CD4-positive, alpha-beta memory T cell (primary cell): ENCODE results near the gene CDC14B. TPM values are rescaled to one million over a fixed set of nuclear protein-coding genes. Genes with fewer than 3 reads are reported as not detected.

Experiments used
- CTCF ChIA-PET: fragments of 350-600 bp; sonication (Branson Sonifier 250); formaldehyde crosslinking; loops from one replicate; lab custom pipeline; 2021; ENCODE audit warnings: inconsistent platforms; ENCODE audit not compliant: partially characterized antibody; lab: Charles Lee
- POLR2A ChIA-PET: fragments of 350-600 bp; sonication (Branson Sonifier 250); formaldehyde crosslinking; loops from one replicate; lab custom pipeline; 2021; ENCODE audit not compliant: partially characterized antibody; lab: Charles Lee
- DNase-seq, 5 donors: peaks; one replicate each; pipeline versions ENCODE4 v3.0.0 to v3.0.0-alpha.2; 2020 to 2022; ENCODE audit warnings: mixed read lengths in 1 of 5
- H3K27ac ChIP-seq: one replicate; pipeline ENCODE4 v1.7.0; 2013; ENCODE audit warnings: low read depth, low read length
- H3K27me3 ChIP-seq: 2 replicates; pipeline ENCODE4 v1.7.0; 2013; ENCODE audit warnings: mild to moderate bottlenecking, low read length, moderate library complexity; ENCODE audit not compliant: insufficient read depth
- H3K36me3 ChIP-seq: 2 replicates; pipeline ENCODE4 v1.7.0; 2013; ENCODE audit warnings: mild to moderate bottlenecking, low read length, moderate library complexity; ENCODE audit not compliant: insufficient read depth
- H3K4me1 ChIP-seq: 2 replicates; pipeline ENCODE4 v1.7.0; 2013; ENCODE audit warnings: mild to moderate bottlenecking, low read length, moderate library complexity; ENCODE audit not compliant: insufficient read depth
- H3K4me3 ChIP-seq, 2 donors: one replicate each; pipeline ENCODE4 v1.7.0; 2013; ENCODE audit warnings: low read length in 2 of 2, mild to moderate bottlenecking in 1 of 2
- H3K9me3 ChIP-seq, 2 donors: one replicate each; pipeline ENCODE4 v1.7.0; 2013; ENCODE audit warnings: low read length in 2 of 2, control low read depth in 1 of 2; ENCODE audit not compliant: control insufficient read depth in 1 of 2
- H3K27ac Mint-ChIP-seq, 7 donors: one replicate each; pipeline ENCODE4 v1.8.0; 2020 to 2021; ENCODE audit warnings: mixed read lengths in 7 of 7, mild to moderate bottlenecking in 6 of 7, inconsistent platforms in 3 of 7, moderate library complexity in 3 of 7
- H3K27me3 Mint-ChIP-seq, 2 donors: one replicate each; pipeline ENCODE4 v1.8.0; 2020 to 2021; ENCODE audit warnings: mixed read lengths in 2 of 2
- H3K36me3 Mint-ChIP-seq, 2 donors: one replicate each; pipeline ENCODE4 v1.8.0; 2020 to 2021; ENCODE audit warnings: mixed read lengths in 2 of 2, inconsistent platforms in 1 of 2, mild to moderate bottlenecking in 1 of 2
- H3K4me1 Mint-ChIP-seq, 4 donors: one replicate each; pipeline ENCODE4 v1.8.0; 2020 to 2021; ENCODE audit warnings: mixed read lengths in 4 of 4, mild to moderate bottlenecking in 1 of 4
- H3K4me3 Mint-ChIP-seq, 8 donors: one replicate each; pipeline ENCODE4 v1.8.0; 2020 to 2021; ENCODE audit warnings: mixed read lengths in 8 of 8, mild to moderate bottlenecking in 7 of 8, moderate library complexity in 6 of 8, inconsistent platforms in 3 of 8
- H3K9me3 Mint-ChIP-seq, 8 donors: one replicate each; pipeline ENCODE4 v1.8.0; 2020 to 2021; ENCODE audit warnings: mixed read lengths in 8 of 8, mild to moderate bottlenecking in 5 of 8, inconsistent platforms in 3 of 8, moderate library complexity in 1 of 8
- intact Hi-C: fragments of 100-400 bp; cut with micrococcal nuclease; formaldehyde crosslinking; loops from one replicate; pipeline ENCODE4 v1.15.1; 2023
- polyA plus RNA-seq, 2 donors: library from polyadenylated mRNA; unstranded; fragments of 300-500 nt; fragmentation: Illumina TruSeq; gene quantifications; one replicate each; pipeline ENCODE4 v1.2.3, GENCODE V29; 2021
- total RNA-seq, 2 experiments: library from RNA; stranded (reverse); gene quantifications; one replicate each; pipeline ENCODE4 v1.2.3, GENCODE V29; 2021

Gene CDC14B
- total and polyA plus RNA-seq, 4 experiments from 2014 or later = 10.6 to 17.1 (median 13.3) TPM

DNA sequence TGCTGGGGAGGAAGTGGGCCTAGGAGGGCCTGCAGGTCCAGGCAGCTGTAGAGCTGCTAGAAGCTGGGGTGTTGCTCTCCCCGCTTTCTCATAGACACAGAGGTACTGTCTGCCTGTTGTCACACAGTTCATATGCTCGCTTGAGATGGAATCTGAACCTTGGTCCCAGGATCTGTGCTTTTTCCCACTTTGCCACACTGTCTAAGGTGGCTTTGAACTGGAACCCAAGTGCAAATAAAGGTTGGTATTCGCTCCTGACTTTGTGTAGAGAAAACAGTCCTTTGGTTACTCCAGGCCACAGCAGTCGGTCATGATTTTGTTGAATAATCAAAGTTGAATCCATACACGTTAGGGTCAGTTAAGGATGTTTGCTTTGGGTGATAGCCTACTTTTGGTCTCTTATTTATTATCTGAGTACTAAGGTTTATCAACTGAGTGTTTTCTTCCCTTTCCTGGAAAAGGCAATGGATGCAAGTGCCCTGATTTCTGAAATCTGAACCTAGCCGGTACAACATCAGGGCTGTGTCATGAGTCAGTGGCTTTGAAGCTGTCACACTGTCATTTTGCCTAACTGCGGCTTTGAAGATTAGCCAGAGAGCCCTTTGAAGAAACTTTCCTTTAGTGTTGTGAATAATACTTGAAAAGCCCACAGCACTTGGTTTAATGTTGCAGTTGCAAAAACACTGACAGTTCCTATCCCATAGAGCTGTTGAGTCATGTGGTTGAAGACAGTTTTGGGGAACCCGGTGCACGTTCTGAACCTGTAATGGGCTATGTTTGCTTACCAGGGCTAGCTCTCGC lies 128.4 kb downstream of the CDC14B start:
- Histone ChIP-seq H3K4me1 (peaks cover 10% of the 10 kb centered on the region), H3K27me3 (no peaks in the 10 kb centered on the region), H3K9me3 (no peaks in the 10 kb centered on the region), H3K4me3 (no peak overlapping the region), H3K36me3 (peaks cover 46% of the 10 kb centered on the region), H3K27ac (no peak overlapping the region)
- DNase-seq = peak in 3 of 5 donors; percentile 2 to 44 (median 43)
- Mint-ChIP-seq H3K4me1 (peaks cover 7 to 13% (median 11%) of the 10 kb centered on the region in 4 donors), H3K27me3 (no peaks in the 10 kb centered on the region), H3K4me3 (peak overlapping the region in 1 of 8 donors; percentile 67), H3K9me3 (no peaks in the 10 kb centered on the region), H3K27ac (peak overlapping the region in 5 of 7 donors; percentile 33 to 90 (median 81)), H3K36me3 (peaks cover 38 to 55% of the 10 kb centered on the region in 2 donors)
- CTCF ChIA-PET = no interaction called here
- intact Hi-C loops = no loop called here
- POLR2A ChIA-PET = no interaction called here

DNA sequence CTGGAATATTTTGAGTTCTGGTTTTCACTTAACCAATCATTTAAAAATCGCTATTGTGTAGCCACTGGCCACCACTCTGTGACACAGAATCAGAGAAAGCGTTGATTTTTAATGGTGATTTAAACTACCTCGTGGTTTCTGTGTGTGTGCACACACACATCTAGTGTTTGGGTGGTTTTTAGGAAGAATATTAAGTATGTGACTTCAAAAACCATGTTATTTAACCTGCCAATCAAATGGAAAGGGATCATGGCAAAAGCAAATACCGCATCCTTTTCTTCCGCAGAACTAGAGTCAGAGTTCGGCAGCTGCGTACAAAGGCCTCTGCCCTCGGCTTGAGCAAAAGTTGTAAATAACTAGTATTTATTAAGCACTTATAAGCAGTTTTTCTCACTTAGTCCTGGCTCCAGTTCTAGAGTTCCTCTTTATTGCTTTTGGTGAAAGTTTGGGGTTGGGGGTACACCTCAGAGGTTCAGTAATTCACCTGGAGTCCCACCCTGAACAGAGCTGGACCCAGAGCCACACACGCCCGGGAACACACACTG lies 129.0 kb downstream of the CDC14B start:
- no peak overlapping the region for H3K4me3 Mint-ChIP-seq

DNA sequence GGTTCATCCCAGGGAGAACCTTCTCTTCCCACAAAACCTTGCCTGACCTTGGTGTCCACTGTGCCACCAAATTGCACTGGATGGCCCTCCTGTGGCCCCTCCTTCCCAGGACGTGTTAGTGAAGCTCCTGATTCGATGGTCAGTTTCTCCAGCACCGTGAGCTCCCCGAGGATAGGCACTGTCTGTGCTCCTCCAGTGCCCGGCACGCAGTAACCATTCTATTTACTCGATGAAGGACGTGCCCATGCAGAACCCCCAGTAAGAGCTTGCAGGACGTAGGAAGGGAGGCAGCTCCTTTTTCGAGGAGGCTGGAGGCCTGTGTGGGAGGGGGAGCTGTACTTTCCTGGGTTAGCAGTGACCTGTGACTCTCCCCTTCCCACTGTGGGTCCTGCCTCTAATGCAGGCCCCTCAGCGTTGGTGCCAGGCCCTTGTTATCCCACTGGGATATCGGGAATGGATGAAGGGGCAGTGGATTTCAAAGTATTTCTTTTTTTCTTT lies 130.1 kb downstream of the CDC14B start:
- H3K4me3 Mint-ChIP-seq = no peak overlapping the region
- no peaks in the 10 kb centered on the region for H3K27me3 ChIP-seq
- peaks cover 10% of the 10 kb centered on the region for H3K4me1 ChIP-seq
- peaks cover 46% of the 10 kb centered on the region for H3K36me3 ChIP-seq
- intact Hi-C loops = no loop called here
- H3K27me3 Mint-ChIP-seq = no peaks in the 10 kb centered on the region
- H3K9me3 ChIP-seq = no peaks in the 10 kb centered on the region
- H3K27ac Mint-ChIP-seq = peak overlapping the region in 2 of 7 donors; percentile 11 to 44
- H3K4me3 ChIP-seq = no peak overlapping the region
- CTCF ChIA-PET = no interaction called here
- H3K4me1 Mint-ChIP-seq = peaks cover 7 to 14% (median 12%) of the 10 kb centered on the region in 4 donors
- no peak overlapping the region for H3K27ac ChIP-seq
- H3K36me3 Mint-ChIP-seq = peaks cover 45 to 68% of the 10 kb centered on the region in 2 donors
- H3K9me3 Mint-ChIP-seq = no peaks in the 10 kb centered on the region
- POLR2A ChIA-PET = no interaction called here
- no peak for DNase-seq

More for the DNA sequence above, 129.0 kb downstream of the CDC14B start:
- no peaks in the 10 kb centered on the region for H3K9me3 ChIP-seq
- Mint-ChIP-seq H3K27me3 (no peaks in the 10 kb centered on the region), H3K27ac (peak overlapping the region in 4 of 7 donors; percentile 23 to 78 (median 68)), H3K9me3 (no peaks in the 10 kb centered on the region), H3K4me1 (peaks cover 7 to 13% (median 12%) of the 10 kb centered on the region in 4 donors), H3K36me3 (peaks cover 40 to 61% of the 10 kb centered on the region in 2 donors)
- peaks cover 46% of the 10 kb centered on the region for H3K36me3 ChIP-seq
- ChIA-PET CTCF (no interaction called here), POLR2A (no interaction called here)
- no peak overlapping the region for H3K27ac ChIP-seq
- intact Hi-C loops = no loop called here
- peaks cover 10% of the 10 kb centered on the region for H3K4me1 ChIP-seq
- no peak overlapping the region for H3K4me3 ChIP-seq
- no peak for DNase-seq
- no peaks in the 10 kb centered on the region for H3K27me3 ChIP-seq

DNA sequence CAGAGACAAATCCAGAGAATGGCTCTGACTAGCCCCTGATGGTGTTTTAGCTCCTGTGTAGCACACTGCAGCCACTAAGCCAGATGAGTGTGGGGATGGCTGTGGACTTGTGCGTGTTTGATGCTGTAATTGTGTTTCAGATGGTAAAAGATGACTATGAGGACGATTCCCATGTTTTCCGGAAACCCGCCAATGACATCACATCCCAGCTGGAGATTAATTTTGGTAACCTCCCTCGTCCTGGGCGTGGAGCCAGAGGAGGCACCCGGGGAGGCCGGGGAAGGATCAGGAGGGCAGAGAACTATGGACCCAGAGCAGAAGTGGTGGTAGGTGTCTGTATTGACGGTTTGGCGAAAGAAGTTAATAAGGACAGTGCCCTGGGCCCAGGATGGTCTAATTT lies 131.7 kb downstream of the CDC14B start:
- Histone ChIP-seq H3K27ac (no peak overlapping the region), H3K27me3 (no peaks in the 10 kb centered on the region), H3K4me1 (peaks cover 10% of the 10 kb centered on the region), H3K4me3 (no peak overlapping the region), H3K9me3 (no peaks in the 10 kb centered on the region), H3K36me3 (peaks cover 44% of the 10 kb centered on the region)
- Mint-ChIP-seq H3K27me3 (no peaks in the 10 kb centered on the region), H3K4me3 (no peak overlapping the region), H3K9me3 (no peaks in the 10 kb centered on the region), H3K36me3 (peaks cover 58 to 80% of the 10 kb centered on the region in 2 donors), H3K4me1 (peaks cover 10 to 15% (median 13%) of the 10 kb centered on the region in 4 donors), H3K27ac (no peak overlapping the region)
- ChIA-PET CTCF (no interaction called here), POLR2A (no interaction called here)
- intact Hi-C loops = no loop called here
- no peak for DNase-seq

DNA sequence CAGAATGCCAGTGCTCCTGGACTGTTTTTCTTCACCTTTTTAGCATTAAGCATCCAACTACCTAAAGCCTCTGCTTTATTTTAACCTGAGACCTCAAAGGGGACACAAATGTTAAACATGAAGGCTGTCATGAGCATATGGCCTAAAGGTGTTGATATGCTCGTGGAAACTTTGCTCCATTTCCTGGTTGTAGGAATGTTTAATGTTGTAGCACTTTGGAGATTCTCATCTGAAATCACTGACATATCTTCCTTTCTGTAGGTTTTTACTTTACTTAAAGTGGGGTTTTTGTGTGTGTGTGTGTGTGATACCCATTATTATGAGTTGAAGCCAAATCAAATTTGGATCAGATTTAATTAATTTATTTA lies 132.6 kb downstream of the CDC14B start:
- no peak for DNase-seq
- Histone ChIP-seq H3K9me3 (no peaks in the 10 kb centered on the region), H3K36me3 (peaks cover 41% of the 10 kb centered on the region), H3K4me1 (peaks cover 10% of the 10 kb centered on the region), H3K4me3 (no peak overlapping the region), H3K27ac (no peak overlapping the region), H3K27me3 (no peaks in the 10 kb centered on the region)
- Mint-ChIP-seq H3K27ac (no peak overlapping the region), H3K27me3 (no peaks in the 10 kb centered on the region), H3K4me3 (no peak overlapping the region), H3K36me3 (peaks cover 67 to 88% of the 10 kb centered on the region in 2 donors), H3K4me1 (peaks cover 11 to 18% (median 13%) of the 10 kb centered on the region in 4 donors), H3K9me3 (no peaks in the 10 kb centered on the region)
- CTCF ChIA-PET = no interaction called here
- POLR2A ChIA-PET = no interaction called here
- intact Hi-C loops = no loop called here

DNA sequence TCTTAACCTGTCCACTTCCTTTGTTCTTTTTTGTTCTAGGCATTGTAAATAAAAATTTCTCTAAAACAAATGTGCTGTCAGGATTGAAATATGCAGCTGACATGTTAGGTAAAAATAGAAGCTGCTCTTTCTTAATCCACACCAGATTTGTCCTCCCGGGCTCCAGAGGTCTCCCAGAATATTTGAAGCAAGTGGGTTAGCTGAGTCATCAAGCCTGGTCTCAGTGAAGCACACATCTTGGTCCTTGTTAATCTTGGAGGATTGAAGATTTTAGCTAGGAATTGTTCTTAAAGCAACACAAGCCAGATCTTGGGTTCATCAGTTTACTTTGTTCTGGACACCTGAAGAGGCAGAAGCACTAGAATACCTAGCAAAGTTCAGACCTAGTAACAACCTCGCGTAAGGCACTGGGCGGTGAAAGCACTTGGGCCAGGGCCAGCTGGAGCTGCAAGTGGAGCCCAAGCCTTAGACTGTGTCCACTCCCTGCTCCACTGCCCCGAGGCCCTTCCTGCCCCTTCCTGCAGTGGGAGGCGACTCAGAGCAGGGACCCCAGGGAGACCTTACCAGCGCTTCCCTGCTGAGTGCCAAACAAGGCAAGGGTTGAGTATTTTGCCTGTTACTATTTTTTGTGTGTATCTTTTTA lies 133.1 kb downstream of the CDC14B start:
- DNase-seq = no peak
- no peaks in the 10 kb centered on the region for H3K9me3 ChIP-seq
- no peaks in the 10 kb centered on the region for H3K27me3 ChIP-seq
- Mint-ChIP-seq H3K4me1 (peaks cover 8 to 15% (median 10%) of the 10 kb centered on the region in 4 donors), H3K27me3 (no peaks in the 10 kb centered on the region), H3K36me3 (peaks cover 64 to 85% of the 10 kb centered on the region in 2 donors), H3K9me3 (no peaks in the 10 kb centered on the region), H3K27ac (peak overlapping the region in 2 of 7 donors; percentile 10 to 55), H3K4me3 (no peak overlapping the region)
- no peak overlapping the region for H3K4me3 ChIP-seq
- ChIA-PET CTCF (no interaction called here), POLR2A (no interaction called here)
- H3K27ac ChIP-seq = no peak overlapping the region
- intact Hi-C loops = no loop called here
- H3K36me3 ChIP-seq = peaks cover 41% of the 10 kb centered on the region
- peaks cover 5% of the 10 kb centered on the region for H3K4me1 ChIP-seq

DNA sequence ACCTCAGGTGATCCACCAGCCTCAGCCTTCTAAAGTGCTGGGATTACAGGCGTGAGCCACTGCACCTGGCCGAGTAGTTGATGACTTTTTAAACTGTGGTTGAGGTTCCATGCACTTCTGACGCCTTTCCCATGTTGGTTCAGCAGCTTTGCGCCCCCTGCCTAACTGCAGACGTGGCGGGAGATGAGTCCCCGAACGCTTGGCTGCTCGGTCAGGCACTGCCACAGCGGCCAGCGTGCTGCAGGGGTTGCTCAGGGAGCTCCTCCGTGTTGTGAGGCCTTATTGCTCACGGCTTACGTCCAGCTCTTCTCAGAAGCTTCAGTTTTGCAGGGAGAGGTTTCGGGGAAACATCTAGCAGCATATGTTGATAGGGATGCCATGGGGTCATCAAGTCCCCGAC lies 134.4 kb downstream of the CDC14B start:
- no peak for DNase-seq
- H3K4me3 Mint-ChIP-seq = no peak overlapping the region
- peaks cover 0 to 12% (median 3%) of the 10 kb centered on the region in 4 donors for H3K4me1 Mint-ChIP-seq
- intact Hi-C loops = no loop called here
- ChIA-PET CTCF (no interaction called here), POLR2A (no interaction called here)
- Histone ChIP-seq H3K4me1 (no peaks in the 10 kb centered on the region), H3K27me3 (no peaks in the 10 kb centered on the region), H3K27ac (no peak overlapping the region), H3K4me3 (no peak overlapping the region), H3K36me3 (peaks cover 29% of the 10 kb centered on the region), H3K9me3 (no peaks in the 10 kb centered on the region)
- H3K9me3 Mint-ChIP-seq = no peaks in the 10 kb centered on the region
- peaks cover 59 to 74% of the 10 kb centered on the region in 2 donors for H3K36me3 Mint-ChIP-seq
- peak overlapping the region in 1 of 7 donors; percentile 70 for H3K27ac Mint-ChIP-seq
- H3K27me3 Mint-ChIP-seq = no peaks in the 10 kb centered on the region
